Measurements from ENCODE around the gene CTBP2. TPM values are rescaled to one million over a fixed set of nuclear protein-coding genes. Genes with fewer than 3 reads are reported as not detected.

Gene CTBP2
- total RNA-seq, 3 donors from 2014 or later (not counting 1 experiment from before 2014, with no cell fraction given): 120 to 179 (median 124) TPM

DNA sequence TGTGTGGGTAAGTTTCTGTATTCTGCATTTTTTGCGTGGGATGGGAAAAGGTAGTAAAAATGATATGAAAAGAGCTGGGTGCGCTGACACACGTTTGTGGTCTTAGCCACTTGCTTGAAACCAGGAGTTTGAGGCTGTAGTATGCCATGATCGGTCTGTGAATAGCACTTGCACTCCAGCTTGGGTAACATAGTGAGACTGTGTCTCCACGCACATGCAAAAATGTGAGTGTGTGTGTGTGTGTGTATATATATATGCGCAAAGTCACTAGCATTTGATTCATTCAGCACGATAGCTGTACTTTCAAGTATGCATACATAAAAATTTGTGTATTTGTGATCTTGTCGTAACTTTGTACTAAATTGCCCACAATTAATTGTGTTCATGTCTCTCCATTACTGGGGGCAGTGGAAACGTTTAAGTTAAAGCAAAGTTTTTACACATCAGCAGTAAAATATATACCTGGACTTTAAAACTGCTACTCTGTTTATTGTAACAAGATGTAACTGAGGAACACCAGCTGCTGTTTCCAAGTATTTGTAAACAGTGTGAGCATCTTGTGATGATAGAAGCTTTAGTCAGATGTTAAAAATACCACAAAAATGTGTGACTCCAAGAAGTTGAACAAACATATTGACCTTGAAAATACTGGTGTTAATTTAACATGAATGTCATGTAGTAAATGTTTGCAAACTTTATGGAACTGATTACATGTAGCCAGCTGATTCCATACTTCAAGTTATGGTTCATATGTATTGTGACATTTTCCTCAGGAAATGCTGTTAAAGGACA is 216.9 kb downstream of the CTBP2 start:
- Histone ChIP-seq H3K27ac (ENCODE audit: low read length) (no peak overlapping the region), H3K9me3 (ENCODE audit: control insufficient read depth, insufficient read depth, low read length) (no peaks in the 10 kb centered on the region), H3K36me3 (ENCODE audit: control insufficient read depth, insufficient read depth, low read length) (peaks cover 5% of the 10 kb centered on the region), H3K4me1 (ENCODE audit: control insufficient read depth, insufficient read depth, low read length) (no peaks in the 10 kb centered on the region), H3K27me3 (ENCODE audit: control insufficient read depth, insufficient read depth, low read length) (no peaks in the 10 kb centered on the region), H3K4me3 (ENCODE audit: low read length) (no peak overlapping the region)
- H3K36me3 Mint-ChIP-seq: no peaks in the 10 kb centered on the region
- no peaks in the 10 kb centered on the region for H3K9me3 Mint-ChIP-seq
- 84% methylated on average over 8 of the region's 9 CpGs for WGBS (ENCODE audit: insufficient coverage)
- intact Hi-C loops (cut with micrococcal nuclease): no loop called here
- H3K27me3 Mint-ChIP-seq (ENCODE audit: low read depth in 2 of 2): no peaks in the 10 kb centered on the region
- H3K4me1 Mint-ChIP-seq: peaks cover 49 to 53% of the 10 kb centered on the region in 2 donors
- DNase-seq (no peak), ATAC-seq (no peak)
- TF ChIP-seq, protein P1, sequence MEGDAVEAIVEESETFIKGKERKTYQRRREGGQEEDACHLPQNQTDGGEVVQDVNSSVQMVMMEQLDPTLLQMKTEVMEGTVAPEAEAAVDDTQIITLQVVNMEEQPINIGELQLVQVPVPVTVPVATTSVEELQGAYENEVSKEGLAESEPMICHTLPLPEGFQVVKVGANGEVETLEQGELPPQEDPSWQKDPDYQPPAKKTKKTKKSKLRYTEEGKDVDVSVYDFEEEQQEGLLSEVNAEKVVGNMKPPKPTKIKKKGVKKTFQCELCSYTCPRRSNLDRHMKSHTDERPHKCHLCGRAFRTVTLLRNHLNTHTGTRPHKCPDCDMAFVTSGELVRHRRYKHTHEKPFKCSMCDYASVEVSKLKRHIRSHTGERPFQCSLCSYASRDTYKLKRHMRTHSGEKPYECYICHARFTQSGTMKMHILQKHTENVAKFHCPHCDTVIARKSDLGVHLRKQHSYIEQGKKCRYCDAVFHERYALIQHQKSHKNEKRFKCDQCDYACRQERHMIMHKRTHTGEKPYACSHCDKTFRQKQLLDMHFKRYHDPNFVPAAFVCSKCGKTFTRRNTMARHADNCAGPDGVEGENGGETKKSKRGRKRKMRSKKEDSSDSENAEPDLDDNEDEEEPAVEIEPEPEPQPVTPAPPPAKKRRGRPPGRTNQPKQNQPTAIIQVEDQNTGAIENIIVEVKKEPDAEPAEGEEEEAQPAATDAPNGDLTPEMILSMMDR (IDR thresholded peaks at IDR 0.05): no peak
- no peak overlapping the region for H3K4me3 Mint-ChIP-seq
- H3K27ac Mint-ChIP-seq: peak overlapping the region in 1 of 2 donors; percentile 5

DNA sequence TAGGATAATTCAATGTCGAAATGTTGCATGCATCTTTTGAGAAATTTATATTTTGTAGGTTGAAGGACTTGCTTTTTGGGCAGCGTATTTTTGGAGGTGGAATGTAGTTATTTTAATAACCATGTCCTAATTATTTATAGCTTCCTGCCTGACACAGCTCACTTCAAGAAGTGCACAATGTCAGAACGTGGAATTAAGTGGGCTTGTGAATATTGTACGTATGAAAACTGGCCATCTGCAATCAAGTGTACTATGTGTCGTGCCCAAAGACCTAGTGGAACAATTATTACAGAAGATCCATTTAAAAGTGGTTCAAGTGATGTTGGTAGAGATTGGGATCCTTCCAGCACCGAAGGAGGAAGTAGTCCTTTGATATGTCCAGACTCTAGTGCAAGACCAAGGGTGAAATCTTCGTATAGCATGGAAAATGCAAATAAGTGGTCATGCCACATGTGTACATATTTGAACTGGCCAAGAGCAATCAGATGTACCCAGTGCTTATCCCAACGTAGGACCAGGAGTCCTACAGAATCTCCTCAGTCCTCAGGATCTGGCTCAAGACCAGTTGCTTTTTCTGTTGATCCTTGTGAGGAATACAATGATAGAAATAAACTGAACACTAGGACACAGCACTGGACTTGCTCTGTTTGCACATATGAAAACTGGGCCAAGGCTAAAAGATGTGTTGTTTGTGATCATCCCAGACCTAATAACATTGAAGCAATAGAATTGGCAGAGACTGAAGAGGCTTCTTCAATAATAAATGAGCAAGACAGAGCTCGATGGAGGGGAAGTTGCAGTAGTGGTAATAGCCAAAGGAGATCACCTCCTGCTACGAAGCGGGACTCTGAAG is 217.8 kb downstream of the CTBP2 start:
- H3K36me3 ChIP-seq (ENCODE audit: control insufficient read depth, insufficient read depth, low read length): peaks cover 5% of the 10 kb centered on the region
- no peak overlapping the region for H3K27ac ChIP-seq (ENCODE audit: low read length)
- H3K4me1 ChIP-seq (ENCODE audit: control insufficient read depth, insufficient read depth, low read length): no peaks in the 10 kb centered on the region
- DNase-seq (no peak), ATAC-seq (no peak)
- Mint-ChIP-seq H3K36me3 (no peaks in the 10 kb centered on the region), H3K9me3 (no peaks in the 10 kb centered on the region), H3K27me3 (ENCODE audit: low read depth in 2 of 2) (no peaks in the 10 kb centered on the region), H3K27ac (peak overlapping the region; percentile 5 to 13), H3K4me1 (peaks cover 42 to 46% of the 10 kb centered on the region in 2 donors), H3K4me3 (no peak overlapping the region)
- 67% methylated on average over 9 of the region's 11 CpGs for WGBS (ENCODE audit: insufficient coverage)
- no peak overlapping the region for H3K4me3 ChIP-seq (ENCODE audit: low read length)
- TF ChIP-seq, protein P1 (IDR thresholded peaks at IDR 0.05): no peak
- intact Hi-C loops (cut with micrococcal nuclease): no loop called here
- no peaks in the 10 kb centered on the region for H3K27me3 ChIP-seq (ENCODE audit: control insufficient read depth, insufficient read depth, low read length)
- H3K9me3 ChIP-seq (ENCODE audit: control insufficient read depth, insufficient read depth, low read length): no peaks in the 10 kb centered on the region

DNA sequence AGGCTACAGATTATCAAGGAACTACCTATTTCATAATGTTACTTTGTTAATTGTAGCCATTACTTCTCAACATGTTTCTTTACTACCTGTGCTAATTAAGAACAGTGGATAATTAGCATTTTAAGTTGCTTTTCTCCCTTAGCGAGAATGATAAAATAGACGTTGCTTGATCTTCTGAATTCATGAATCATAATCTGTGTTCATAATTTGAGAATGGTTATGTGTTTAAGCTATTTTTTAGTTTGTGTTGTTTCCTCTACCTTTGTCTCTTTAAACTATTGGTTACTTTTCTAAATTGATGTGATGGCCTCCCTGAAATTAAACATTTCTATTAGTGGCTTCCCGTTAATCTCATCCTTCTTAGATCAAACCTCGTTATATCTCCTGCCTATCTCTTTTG is 218.5 kb downstream of the CTBP2 start, which contains the start of gene ZRANB1:
Gene ZRANB1 (plus strand): TSS at position 301 of the 400 bp plus-strand sequence. CDS start 371 bp downstream, outside the sequence.
- Histone ChIP-seq H3K36me3 (ENCODE audit: control insufficient read depth, insufficient read depth, low read length) (peaks cover 5% of the 10 kb centered on the region), H3K4me3 (ENCODE audit: low read length) (no peak within 1 kb of the TSS), H3K9me3 (ENCODE audit: control insufficient read depth, insufficient read depth, low read length) (no peaks in the 10 kb centered on the region), H3K27me3 (ENCODE audit: control insufficient read depth, insufficient read depth, low read length) (no peaks in the 10 kb centered on the region), H3K27ac (ENCODE audit: low read length) (no peak within 1 kb of the TSS), H3K4me1 (ENCODE audit: control insufficient read depth, insufficient read depth, low read length) (no peaks in the 10 kb centered on the region)
- intact Hi-C loops (cut with micrococcal nuclease): no loop called here
- peak within 1 kb of the TSS; percentile 5 to 13 for H3K27ac Mint-ChIP-seq
- TF ChIP-seq, protein P1 (IDR thresholded peaks at IDR 0.05): no peak
- peaks cover 35 to 39% of the 10 kb centered on the region in 2 donors for H3K4me1 Mint-ChIP-seq
- H3K9me3 Mint-ChIP-seq: no peaks in the 10 kb centered on the region
- ATAC-seq (no peak), DNase-seq (no peak)
- no peaks in the 10 kb centered on the region for H3K27me3 Mint-ChIP-seq (ENCODE audit: low read depth in 2 of 2)
- H3K36me3 Mint-ChIP-seq: no peaks in the 10 kb centered on the region
- no peak within 1 kb of the TSS for H3K4me3 Mint-ChIP-seq
- WGBS (ENCODE audit: insufficient coverage): 100% methylated on average over 2 of the region's 4 CpGs

All from natural killer cell (primary cell).